Rectal smooth muscle tissue (tissue), 1 donor: Measurements from ENCODE around the gene OSBP2.

Experiments used
- H3K27ac ChIP-seq: one replicate; pipeline ENCODE4 v1.7.0; 2013; ENCODE audit warnings: low read depth, low read length, inconsistent platforms
- H3K27me3 ChIP-seq: one replicate; pipeline ENCODE4 v1.7.0; 2013; ENCODE audit warnings: low read length; ENCODE audit not compliant: control insufficient read depth, insufficient read depth
- H3K36me3 ChIP-seq: one replicate; pipeline ENCODE4 v1.7.0; 2013; ENCODE audit warnings: low read length; ENCODE audit not compliant: control insufficient read depth, insufficient read depth
- H3K4me1 ChIP-seq: one replicate; pipeline ENCODE4 v1.7.0; 2013; ENCODE audit warnings: low read length; ENCODE audit not compliant: control insufficient read depth, insufficient read depth
- H3K4me3 ChIP-seq: one replicate; pipeline ENCODE4 v1.7.0; 2013; ENCODE audit warnings: low read length
- H3K9ac ChIP-seq: one replicate; pipeline ENCODE4 v1.7.0; 2013; ENCODE audit warnings: low read length

OSBP2 gene

DNA sequence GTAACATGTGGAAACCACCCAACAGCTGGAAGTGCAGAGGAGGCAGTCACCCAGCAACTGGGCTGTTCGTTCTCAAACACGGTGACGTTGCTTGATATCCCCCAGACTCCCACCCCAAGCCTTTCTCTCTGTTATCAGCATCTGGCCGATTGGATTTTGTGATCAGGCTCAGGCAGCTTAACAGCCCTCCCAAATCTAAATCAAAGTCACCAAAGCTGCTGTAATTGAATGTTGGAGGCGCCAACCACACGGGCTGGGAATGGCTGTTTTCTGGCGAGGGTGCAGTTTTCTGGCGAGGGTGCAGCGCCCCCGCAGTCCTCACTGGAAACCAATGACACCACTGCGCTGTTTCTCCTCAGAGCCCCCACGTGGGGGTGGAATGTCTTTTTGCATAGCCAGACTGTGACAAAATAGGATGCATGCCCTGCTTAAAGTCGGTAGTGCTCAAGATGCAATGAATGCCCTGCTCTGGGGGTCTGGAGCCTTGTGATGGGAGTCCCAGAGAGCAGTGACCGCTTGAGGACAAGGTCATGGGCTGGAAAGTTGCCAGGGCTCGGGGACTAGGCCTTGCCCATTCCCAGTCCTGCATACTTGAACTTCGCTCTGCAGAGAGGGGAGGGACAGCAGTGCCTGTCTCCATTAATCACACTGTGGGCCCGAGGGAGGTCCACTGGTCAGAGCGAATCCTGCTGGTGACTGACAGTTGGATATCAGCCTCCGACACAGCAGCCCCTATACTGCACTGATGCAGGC, 168.6 kb downstream of the OSBP2 start:
- no peak overlapping the region for H3K27ac ChIP-seq
- H3K4me1 ChIP-seq = no peaks in the 10 kb centered on the region
- no peaks in the 10 kb centered on the region for H3K36me3 ChIP-seq
- no peaks in the 10 kb centered on the region for H3K27me3 ChIP-seq
- H3K4me3 ChIP-seq = no peak overlapping the region
- H3K9ac ChIP-seq = no peak overlapping the region

DNA sequence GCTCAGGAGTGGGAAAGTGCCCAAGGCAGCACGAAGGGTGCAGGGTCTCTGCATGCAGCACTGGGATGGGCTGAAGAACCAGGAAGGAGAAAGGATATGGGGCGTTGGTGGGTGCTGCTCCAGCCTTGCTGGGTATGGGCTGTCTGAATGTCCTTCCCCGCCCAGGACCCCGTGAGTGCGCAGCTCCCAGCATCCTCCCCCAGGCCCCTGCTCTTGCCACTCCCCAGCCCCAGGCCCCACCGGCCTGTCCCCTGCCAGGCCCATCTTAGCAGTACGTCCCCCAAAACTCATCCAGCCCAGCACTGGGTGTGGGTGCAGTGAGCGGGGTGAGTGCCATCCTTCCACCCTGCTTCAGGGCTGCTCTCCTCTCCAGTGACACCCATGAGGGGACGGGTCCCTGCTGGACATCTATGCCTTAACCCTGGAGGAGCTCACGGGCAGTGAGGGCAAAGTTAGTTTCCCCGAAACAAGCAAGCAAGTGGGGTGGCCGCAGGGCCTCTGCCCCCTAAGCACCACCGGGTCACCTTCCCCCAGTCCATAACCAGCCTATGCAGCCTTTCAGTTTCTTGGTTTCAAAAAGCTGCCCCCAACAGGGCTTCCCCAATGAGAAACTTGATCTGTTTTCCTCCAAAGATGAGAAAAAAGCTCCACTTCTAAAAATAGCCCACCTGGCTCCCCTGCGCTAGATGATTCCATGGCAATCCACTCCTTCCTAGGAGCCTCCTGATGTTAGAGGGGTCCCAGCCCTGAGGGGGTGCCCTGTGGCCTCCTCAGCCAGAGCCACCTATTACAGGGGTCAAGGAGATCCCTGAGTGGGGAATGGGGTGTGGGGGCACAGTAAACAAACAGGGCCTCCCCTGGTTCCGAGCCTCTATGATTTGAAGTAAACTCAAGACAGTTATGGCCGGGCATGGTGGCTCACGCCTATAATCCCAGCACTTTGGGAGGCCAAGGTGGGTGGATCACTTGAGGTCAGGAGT, 170.1 kb downstream of the OSBP2 start:
- Histone ChIP-seq H3K4me3 (no peak overlapping the region), H3K9ac (no peak overlapping the region), H3K27ac (no peak overlapping the region), H3K4me1 (no peaks in the 10 kb centered on the region), H3K27me3 (no peaks in the 10 kb centered on the region), H3K36me3 (no peaks in the 10 kb centered on the region)

- no peak overlapping the region for H3K9ac ChIP-seq
- H3K4me3 ChIP-seq = no peak overlapping the region
- H3K27ac ChIP-seq = no peak overlapping the region
- H3K27me3 ChIP-seq = no peaks in the 10 kb centered on the region
- no peaks in the 10 kb centered on the region for H3K4me1 ChIP-seq
- no peaks in the 10 kb centered on the region for H3K36me3 ChIP-seq
Measured at GRCh38 chr22:30865656-30866055, 171.0 kb downstream of the OSBP2 start.

GRCh38 chr22:30866216-30866615, 171.5 kb downstream of the OSBP2 start:
- Histone ChIP-seq H3K4me1 (no peaks in the 10 kb centered on the region), H3K27me3 (no peaks in the 10 kb centered on the region), H3K9ac (no peak overlapping the region), H3K4me3 (no peak overlapping the region), H3K36me3 (no peaks in the 10 kb centered on the region), H3K27ac (no peak overlapping the region)

DNA sequence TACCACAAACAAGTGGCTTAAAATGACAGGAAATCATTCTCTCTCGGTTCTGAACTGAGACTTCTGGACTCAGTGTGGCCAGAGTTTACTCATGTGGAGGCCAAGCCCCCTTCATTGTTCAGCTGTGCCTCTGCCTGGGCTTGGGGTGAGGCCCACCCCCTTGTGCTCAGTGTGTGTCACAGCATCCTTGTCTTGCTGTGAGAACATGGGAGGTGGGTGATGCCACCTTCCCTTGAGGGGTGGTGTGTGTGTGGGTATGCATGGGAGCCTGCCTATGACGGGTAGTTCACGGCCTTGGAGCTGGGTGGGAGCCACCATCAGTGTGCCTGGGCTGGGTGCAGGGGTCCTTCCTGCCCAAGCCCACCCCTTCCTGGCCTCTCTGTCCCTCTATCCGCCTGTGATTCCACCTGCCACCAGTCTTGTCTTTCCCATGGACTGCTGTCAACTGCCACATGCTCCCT, 172.2 kb downstream of the OSBP2 start:
- Histone ChIP-seq H3K36me3 (no peaks in the 10 kb centered on the region), H3K27me3 (no peaks in the 10 kb centered on the region), H3K4me1 (no peaks in the 10 kb centered on the region), H3K4me3 (no peak overlapping the region), H3K9ac (no peak overlapping the region), H3K27ac (no peak overlapping the region)

- Histone ChIP-seq H3K27ac (no peak overlapping the region), H3K27me3 (no peaks in the 10 kb centered on the region), H3K9ac (no peak overlapping the region), H3K4me1 (no peaks in the 10 kb centered on the region), H3K36me3 (no peaks in the 10 kb centered on the region), H3K4me3 (no peak overlapping the region)
Measured at GRCh38 chr22:30867746-30868662, 173.3 kb downstream of the OSBP2 start.

- Histone ChIP-seq H3K27me3 (no peaks in the 10 kb centered on the region), H3K27ac (no peak overlapping the region), H3K9ac (no peak overlapping the region), H3K4me1 (no peaks in the 10 kb centered on the region), H3K36me3 (no peaks in the 10 kb centered on the region), H3K4me3 (no peak overlapping the region)
Measured at GRCh38 chr22:30868663-30869385, 174.2 kb downstream of the OSBP2 start.

DNA sequence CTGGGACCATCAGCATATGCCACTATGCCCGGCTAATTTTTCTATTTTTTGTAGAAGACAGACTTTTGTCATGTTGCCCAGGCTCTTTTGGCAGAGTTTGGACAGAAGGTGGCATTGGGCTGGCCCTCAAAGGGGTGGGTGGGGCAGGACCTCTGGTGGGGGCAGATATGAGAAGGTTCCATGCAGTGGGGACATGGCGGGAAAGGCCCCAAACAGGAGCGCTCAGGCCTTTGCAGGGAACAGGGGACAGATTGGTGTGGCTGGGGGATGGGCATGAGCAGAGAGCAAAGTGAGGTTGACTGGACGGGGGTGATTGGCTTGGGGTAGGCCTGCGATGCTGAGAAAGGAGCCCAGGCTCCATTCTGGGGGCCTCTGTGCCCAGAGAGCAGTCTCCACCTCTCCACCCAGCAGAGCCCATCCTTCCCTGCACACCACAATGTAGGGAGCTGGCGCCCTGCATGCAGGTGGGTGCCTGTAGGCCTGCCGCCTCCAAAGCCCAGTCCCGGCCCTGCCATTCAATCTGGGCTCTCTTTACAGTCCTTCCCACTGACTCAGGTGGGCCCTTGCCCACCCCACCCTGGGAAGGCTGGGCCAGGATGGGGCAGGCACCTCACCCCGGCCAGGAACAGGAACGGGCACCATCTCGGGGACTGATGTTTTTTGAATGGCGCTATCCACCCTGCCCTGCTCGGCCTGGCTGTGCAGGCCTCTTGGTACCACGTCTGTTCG, 175.2 kb downstream of the OSBP2 start:
- Histone ChIP-seq H3K27me3 (no peaks in the 10 kb centered on the region), H3K9ac (no peak overlapping the region), H3K4me1 (no peaks in the 10 kb centered on the region), H3K36me3 (no peaks in the 10 kb centered on the region), H3K4me3 (no peak overlapping the region), H3K27ac (no peak overlapping the region)

GRCh38 chr22:30870451-30871345, 176.0 kb downstream of the OSBP2 start:
- H3K9ac ChIP-seq = no peak overlapping the region
- H3K36me3 ChIP-seq = no peaks in the 10 kb centered on the region
- H3K27ac ChIP-seq = no peak overlapping the region
- H3K4me1 ChIP-seq = no peaks in the 10 kb centered on the region
- H3K4me3 ChIP-seq = no peak overlapping the region
- H3K27me3 ChIP-seq = no peaks in the 10 kb centered on the region

DNA sequence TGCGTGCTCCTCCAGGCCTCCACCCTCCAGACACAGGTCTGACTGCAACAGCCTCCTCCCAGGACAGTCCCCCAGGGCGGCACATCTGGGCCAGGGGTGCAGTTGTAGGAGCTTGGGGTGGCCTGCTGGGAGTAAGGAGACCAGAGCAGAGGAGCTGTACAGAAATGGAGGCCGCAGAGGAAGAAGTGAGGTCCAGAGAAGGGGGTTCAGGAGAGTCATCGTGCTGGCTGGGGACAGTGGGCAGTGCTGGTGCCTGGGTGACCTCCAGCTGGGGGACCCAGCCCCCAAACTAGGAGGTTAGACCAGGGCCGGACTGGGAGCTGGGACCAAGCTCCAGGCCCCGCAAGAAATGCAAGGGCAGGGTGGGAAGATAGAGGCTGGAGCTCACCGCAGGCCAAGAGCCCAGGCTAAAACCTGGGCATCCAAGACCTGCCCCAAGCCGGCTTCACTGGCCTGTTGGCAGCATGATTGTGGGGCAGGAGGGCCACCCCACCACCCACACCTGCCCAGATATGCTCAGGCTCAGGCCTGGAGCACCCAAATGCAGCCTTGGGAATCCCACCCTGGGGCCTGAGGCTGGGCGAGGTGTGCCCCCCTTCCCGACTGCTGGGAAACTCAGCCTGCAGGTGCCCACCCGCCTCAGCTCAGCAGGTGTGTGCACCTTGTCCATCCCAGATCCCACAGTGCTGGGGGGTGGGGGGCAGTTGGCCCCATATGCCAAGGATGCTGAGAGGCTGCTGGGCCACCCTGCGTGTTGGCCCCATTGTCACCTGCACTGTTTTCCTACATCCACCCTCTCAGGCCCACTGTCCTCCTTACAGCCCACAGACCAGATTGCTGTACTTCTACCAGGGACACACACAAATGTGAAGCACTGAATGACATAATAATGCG, 177.0 kb downstream of the OSBP2 start:
- Histone ChIP-seq H3K27me3 (no peaks in the 10 kb centered on the region), H3K9ac (no peak overlapping the region), H3K36me3 (no peaks in the 10 kb centered on the region), H3K27ac (no peak overlapping the region), H3K4me3 (no peak overlapping the region), H3K4me1 (no peaks in the 10 kb centered on the region)
